H1 (cell line): ENCODE results near the gene TBC1D22B.

Experiments used
- CHD2 ChIP-seq: IDR thresholded peaks from 2 replicates; pipeline ENCODE4 v1.6.1; 2012; ENCODE audit warnings: low read length, improper control_type of control experiment
- GTF2F1 ChIP-seq: IDR thresholded peaks from 2 replicates; pipeline ENCODE4 v1.6.1; 2012; ENCODE audit warnings: low read depth, low read length, improper control_type of control experiment, borderline replicate concordance
- POLR2A ChIP-seq, 2 experiments: IDR thresholded peaks; 1 replicate in 1 of 2; 2 replicates in 1 of 2; pipeline ENCODE4 v1.6.1; 2011; ENCODE audit warnings: low read depth in 2 of 2, low read length in 2 of 2, mild to moderate bottlenecking in 2 of 2; ENCODE audit errors: control extremely low read depth in 1 of 2
- SIRT6 ChIP-seq: IDR thresholded peaks from one replicate; pipeline ENCODE4 v1.7.1; 2012; ENCODE audit warnings: low read length, inconsistent platforms
- TAF1 ChIP-seq: IDR thresholded peaks from 2 replicates; pipeline ENCODE4 v1.6.1; 2011; ENCODE audit warnings: mild to moderate bottlenecking, low read depth, low read length
- TF ChIP-seq, protein P1 (sequence below), 3 experiments: IDR thresholded peaks; 1 replicate in 2 of 3; 2 replicates in 1 of 3; pipeline versions ENCODE4 v1.5.1 to v1.6.1; 2011; ENCODE audit warnings: low read length in 3 of 3, mild to moderate bottlenecking in 3 of 3, inconsistent platforms in 2 of 3, low read depth in 1 of 3, moderate library complexity in 1 of 3; ENCODE audit not compliant: insufficient read depth in 1 of 3; ENCODE audit errors: control extremely low read depth in 1 of 3
- TF ChIP-seq, protein P2 (sequence below): IDR thresholded peaks from 2 replicates; pipeline ENCODE4 v1.6.1; 2011; ENCODE audit warnings: low read length, improper control_type of control experiment

DNA sequence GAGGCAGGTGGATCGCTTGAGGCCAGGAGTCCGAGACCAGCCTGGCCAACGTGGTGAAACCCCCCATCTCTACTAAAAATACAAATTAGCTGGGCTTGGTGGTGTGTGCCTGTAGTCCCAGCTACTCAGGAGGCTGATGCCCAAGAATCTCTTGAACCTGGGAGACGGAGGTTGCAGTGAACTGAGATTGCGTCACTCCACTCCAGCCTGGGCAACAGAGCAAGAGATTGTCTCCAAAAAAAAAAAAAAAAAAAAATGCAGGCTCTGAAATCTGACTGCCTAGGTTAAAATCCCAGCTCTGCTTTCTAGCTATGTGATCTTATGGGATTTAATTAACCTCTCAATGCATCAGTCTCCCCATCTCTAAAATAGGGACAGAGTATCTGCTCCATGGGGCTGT is 3.6 kb downstream of the TBC1D22B start:
- TF ChIP-seq, protein P1, sequence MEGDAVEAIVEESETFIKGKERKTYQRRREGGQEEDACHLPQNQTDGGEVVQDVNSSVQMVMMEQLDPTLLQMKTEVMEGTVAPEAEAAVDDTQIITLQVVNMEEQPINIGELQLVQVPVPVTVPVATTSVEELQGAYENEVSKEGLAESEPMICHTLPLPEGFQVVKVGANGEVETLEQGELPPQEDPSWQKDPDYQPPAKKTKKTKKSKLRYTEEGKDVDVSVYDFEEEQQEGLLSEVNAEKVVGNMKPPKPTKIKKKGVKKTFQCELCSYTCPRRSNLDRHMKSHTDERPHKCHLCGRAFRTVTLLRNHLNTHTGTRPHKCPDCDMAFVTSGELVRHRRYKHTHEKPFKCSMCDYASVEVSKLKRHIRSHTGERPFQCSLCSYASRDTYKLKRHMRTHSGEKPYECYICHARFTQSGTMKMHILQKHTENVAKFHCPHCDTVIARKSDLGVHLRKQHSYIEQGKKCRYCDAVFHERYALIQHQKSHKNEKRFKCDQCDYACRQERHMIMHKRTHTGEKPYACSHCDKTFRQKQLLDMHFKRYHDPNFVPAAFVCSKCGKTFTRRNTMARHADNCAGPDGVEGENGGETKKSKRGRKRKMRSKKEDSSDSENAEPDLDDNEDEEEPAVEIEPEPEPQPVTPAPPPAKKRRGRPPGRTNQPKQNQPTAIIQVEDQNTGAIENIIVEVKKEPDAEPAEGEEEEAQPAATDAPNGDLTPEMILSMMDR (IDR thresholded peaks at IDR 0.05; ENCODE audit: control extremely low read depth in 1 of 3, insufficient read depth in 1 of 3, low read depth in 1 of 3, low read length in 3 of 3) = no peak
- TF ChIP-seq POLR2A (IDR thresholded peaks at IDR 0.05; ENCODE audit: control extremely low read depth in 1 of 2, low read depth in 2 of 2, low read length in 2 of 2) (no peak), GTF2F1 (no peak), SIRT6 (no peak), TAF1 (no peak), CHD2 (no peak)
- TF ChIP-seq, protein P2, sequence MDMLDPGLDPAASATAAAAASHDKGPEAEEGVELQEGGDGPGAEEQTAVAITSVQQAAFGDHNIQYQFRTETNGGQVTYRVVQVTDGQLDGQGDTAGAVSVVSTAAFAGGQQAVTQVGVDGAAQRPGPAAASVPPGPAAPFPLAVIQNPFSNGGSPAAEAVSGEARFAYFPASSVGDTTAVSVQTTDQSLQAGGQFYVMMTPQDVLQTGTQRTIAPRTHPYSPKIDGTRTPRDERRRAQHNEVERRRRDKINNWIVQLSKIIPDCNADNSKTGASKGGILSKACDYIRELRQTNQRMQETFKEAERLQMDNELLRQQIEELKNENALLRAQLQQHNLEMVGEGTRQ = no peak
